Spleen (tissue), 11 donors: ENCODE data around the gene ARL2BP. TPM values are rescaled to one million over a fixed set of nuclear protein-coding genes. Genes with fewer than 3 reads are reported as not detected.

Experiments used
- DNase-seq: peaks from one replicate; pipeline ENCODE4 v3.0.0-alpha.2; 2020
- H3K27ac ChIP-seq, 8 donors: fragments of 200-600 bp; sonication (generic) in 7 of 8; 1 replicate in 4 of 8; 2 replicates in 4 of 8; pipeline versions ENCODE4 v1.5.0 to v1.8.0; 2016 to 2021; ENCODE audit warnings: inconsistent platforms in 4 of 8, mild to moderate bottlenecking in 4 of 8, moderate library complexity in 1 of 8
- H3K27me3 ChIP-seq, 7 donors: fragments of 200-600 bp; sonication (generic) in 6 of 7; replicated peaks in 1 of 7; 1 replicate in 4 of 7; 2 replicates in 3 of 7; pipeline versions ENCODE4 v1.5.0 to v1.8.0; 2016 to 2021; ENCODE audit warnings: inconsistent platforms in 3 of 7, mild to moderate bottlenecking in 1 of 7
- H3K36me3 ChIP-seq, 6 donors: fragments of 200-600 bp; sonication (generic) in 5 of 6; 1 replicate in 4 of 6; 2 replicates in 2 of 6; pipeline versions ENCODE4 v1.5.0 to v1.8.0; 2016 to 2021; ENCODE audit warnings: inconsistent platforms in 2 of 6
- H3K4me1 ChIP-seq, 6 donors: fragments of 200-600 bp; sonication (generic) in 5 of 6; 1 replicate in 3 of 6; 2 replicates in 3 of 6; pipeline versions ENCODE4 v1.5.0 to v1.8.0; 2016 to 2021; ENCODE audit warnings: inconsistent platforms in 3 of 6
- H3K4me3 ChIP-seq, 8 donors: fragments of 200-600 bp; sonication (generic) in 7 of 8; 1 replicate in 4 of 8; 2 replicates in 4 of 8; pipeline versions ENCODE4 v1.5.0 to v1.8.0; 2016 to 2021; ENCODE audit warnings: inconsistent platforms in 4 of 8, mild to moderate bottlenecking in 4 of 8, moderate library complexity in 2 of 8
- H3K9me3 ChIP-seq, 8 donors: fragments of 200-600 bp; sonication (generic) in 7 of 8; 1 replicate in 4 of 8; 2 replicates in 4 of 8; pipeline versions ENCODE4 v1.5.0 to v1.8.0; 2016 to 2021; ENCODE audit warnings: inconsistent platforms in 4 of 8
- CTCF ChIP-seq, 11 experiments: fragments of 200-600 bp in 7 of 11; fragments of 450-650 bp in 4 of 11; sonication (generic) in 4 of 11; IDR thresholded peaks in 8 of 11; conservative IDR thresholded peaks in 3 of 11; 1 replicate in 7 of 11; 2 replicates in 4 of 11; pipeline versions ENCODE4 v1.4.0 to v1.8.0; 2016 to 2021; ENCODE audit warnings: antibody characterized with exemption in 11 of 11, inconsistent platforms in 4 of 11, mild to moderate bottlenecking in 1 of 11
- POLR2A ChIP-seq, 3 donors: fragments of 450-650 bp; IDR thresholded peaks; one replicate each; pipeline ENCODE4 v1.5.1; 2017; ENCODE audit warnings: antibody characterized with exemption in 3 of 3, mild to moderate bottlenecking in 1 of 3
- POLR2AphosphoS5 ChIP-seq, 3 donors: sonication (generic); formaldehyde crosslinking; IDR thresholded peaks; one replicate each; pipeline ENCODE4 v1.5.1; 2017; ENCODE audit warnings: antibody characterized with exemption in 3 of 3
- WGBS, 5 donors: extraction: QIAGEN DNeasy Blood & Tissue Kit in 3 of 5; methylation state at CpG; one replicate each; pipeline versions ENCODE4 v1.1.5 to v1.1.7; 2013 to 2018; 5-methylcytosine and 5-hydroxymethylcytosine counted together
- intact Hi-C: fragments of 100-400 bp; cut with DNase I; formaldehyde crosslinking; loops from one replicate; pipeline ENCODE4 v1.15.0; 2023; ENCODE audit warnings: low total_unique reads
- polyA plus RNA-seq, 3 donors: library from polyadenylated mRNA; stranded (reverse); fragments of 200-250 nt; gene quantifications; one replicate each; pipeline ENCODE4 v1.2.1, GENCODE V29; 2013
- total RNA-seq, 7 donors: library from RNA; depleted of rRNA in 3 of 7; stranded (reverse); fragments of >200 nt in 3 of 7; fragmentation: NEBNext Ultra II Directional in 4 of 7; extraction: Animal tissue kit (Norgen Biotek cat#: 25700) in 4 of 7; gene quantifications; one replicate each; pipeline versions ENCODE4 v1.1.0 to v1.2.1, GENCODE V29; 2016 to 2021
- donor health status: healthy with polysubstance abuse.
- donor health status: DM: no; HTN: no; CAD: no; lungs with moderate emphysema.
- donor health status: DM: no; HTN: no; CAD: no.
- donor health status: Bipolar disorder and iron deficiency.
- donor health status: healthy.
- donor health status: DM: no; HTN: no; CAD: no.
- donor health status: DM: yes; HTN: yes; CAD: no.

The ARL2BP gene
- total and polyA plus RNA-seq, 10 donors = 30.1 to 84.6 (median 61.1) TPM

GRCh38 chr16:57209780-57210179 is 35.3 kb upstream of the ARL2BP start:
- peaks cover 6 to 100% (median 81%) of the 10 kb centered on the region in 6 donors for H3K36me3 ChIP-seq

GRCh38 chr16:57213462-57213861 is 31.6 kb upstream of the ARL2BP start:
- intact Hi-C loops = no loop called here
- TF ChIP-seq POLR2AphosphoS5 (IDR thresholded peaks at IDR 0.05) (no peak), POLR2A (IDR thresholded peaks at IDR 0.05) (no peak), CTCF (IDR thresholded peaks at IDR 0.05 in 8 of 11, conservative IDR thresholded peaks at IDR 0.05 in 3 of 11) (no peak)
- no peaks in the 10 kb centered on the region for H3K27me3 ChIP-seq
- 79 to 100% (median 83%) methylated on average over 1 of the region's 1 CpG for WGBS, 5 donors
- no peak overlapping the region for H3K4me3 ChIP-seq
- DNase-seq = no peak
- no peak overlapping the region for H3K27ac ChIP-seq
- peaks cover 22 to 100% (median 88%) of the 10 kb centered on the region in 6 donors for H3K36me3 ChIP-seq
- H3K9me3 ChIP-seq = peaks cover 7 to 42% (median 36%) of the 10 kb centered on the region in 8 donors
- no peaks in the 10 kb centered on the region for H3K4me1 ChIP-seq

More at GRCh38 chr16:57209780-57210179, 35.3 kb upstream of the ARL2BP start:
- Histone ChIP-seq H3K4me3 (no peak overlapping the region), H3K27me3 (no peaks in the 10 kb centered on the region), H3K27ac (no peak overlapping the region), H3K9me3 (peaks cover 0 to 5% (median under 1%) of the 10 kb centered on the region in 8 donors), H3K4me1 (no peaks in the 10 kb centered on the region)
- no peak for DNase-seq
- intact Hi-C loops = no loop called here
- TF ChIP-seq POLR2A (IDR thresholded peaks at IDR 0.05) = no peak
- no peak for TF ChIP-seq POLR2AphosphoS5 (IDR thresholded peaks at IDR 0.05)
- TF ChIP-seq CTCF (IDR thresholded peaks at IDR 0.05 in 8 of 11, conservative IDR thresholded peaks at IDR 0.05 in 3 of 11) = no peak
- 94 to 99% (median 97%) methylated on average over 5 of the region's 5 CpGs for WGBS, 5 donors

- H3K4me3 ChIP-seq = no peak overlapping the region
- WGBS, 5 donors = 91 to 97% (median 93%) methylated on average over 2 of the region's 2 CpGs
- peaks cover 7 to 54% (median 42%) of the 10 kb centered on the region in 8 donors for H3K9me3 ChIP-seq
- no peak for DNase-seq
- intact Hi-C loops = no loop called here
- H3K36me3 ChIP-seq = peaks cover 22 to 98% (median 84%) of the 10 kb centered on the region in 6 donors
- no peak overlapping the region for H3K27ac ChIP-seq
- no peak for TF ChIP-seq POLR2A (IDR thresholded peaks at IDR 0.05)
- TF ChIP-seq CTCF (IDR thresholded peaks at IDR 0.05 in 8 of 11, conservative IDR thresholded peaks at IDR 0.05 in 3 of 11) = no peak
- TF ChIP-seq POLR2AphosphoS5 (IDR thresholded peaks at IDR 0.05) = no peak
- no peaks in the 10 kb centered on the region for H3K27me3 ChIP-seq
- H3K4me1 ChIP-seq = no peaks in the 10 kb centered on the region
Observed at GRCh38 chr16:57216968-57217367, 28.1 kb upstream of the ARL2BP start.

- TF ChIP-seq CTCF (IDR thresholded peaks at IDR 0.05 in 8 of 11, conservative IDR thresholded peaks at IDR 0.05 in 3 of 11) (no peak), POLR2AphosphoS5 (IDR thresholded peaks at IDR 0.05) (no peak), POLR2A (IDR thresholded peaks at IDR 0.05) (no peak)
- Histone ChIP-seq H3K27ac (no peak overlapping the region), H3K4me3 (no peak overlapping the region), H3K4me1 (no peaks in the 10 kb centered on the region), H3K36me3 (peaks cover 0 to 98% (median 85%) of the 10 kb centered on the region in 6 donors), H3K9me3 (peaks cover 0 to 16% (median 9%) of the 10 kb centered on the region in 8 donors), H3K27me3 (no peaks in the 10 kb centered on the region)
- no peak for DNase-seq
- intact Hi-C loops = no loop called here
- 95 to 100% (median 98%) methylated on average over 1 of the region's 1 CpG for WGBS, 5 donors
Observed at GRCh38 chr16:57223057-57223456, 22.0 kb upstream of the ARL2BP start.
